H1 (cell line): Measurements from ENCODE around the gene LPXN. TPM values are rescaled to one million over a fixed set of nuclear protein-coding genes. Genes with fewer than 3 reads are reported as not detected.

Source experiments
- CTCF ChIA-PET: fragments of 300-600 bp; sonication (Branson Sonifier 250); formaldehyde crosslinking; loops from one replicate; lab custom pipeline; 2021; ENCODE audit not compliant: partially characterized antibody; lab: Charles Lee
- POLR2A ChIA-PET: fragments of 300-600 bp; sonication (Branson Sonifier 250); formaldehyde crosslinking; loops from one replicate; lab custom pipeline; 2021; ENCODE audit warnings: inconsistent platforms; ENCODE audit not compliant: partially characterized antibody; lab: Charles Lee
- DNase-seq, 2 experiments: peaks; one replicate each; pipeline versions ENCODE4 v3.0.0 to v3.0.0-alpha.2; 2010 to 2022; ENCODE audit warnings: low spot score in 2 of 2, low read depth in 1 of 2, mixed read lengths in 1 of 2
- FAIRE-seq: peaks from 2 replicates; lab custom pipeline; 2011; peaks lifted over from hg19 to GRCh38; lab: Jason Lieb, UNC
- H2AFZ ChIP-seq: 2 replicates; pipeline ENCODE4 v1.8.1; 2012; ENCODE audit warnings: low read length, inconsistent platforms
- H2AK5ac ChIP-seq: 2 replicates; pipeline ENCODE4 v1.6.1; 2013; ENCODE audit warnings: low read depth, low read length
- H2BK120ac ChIP-seq: replicated peaks from 2 replicates; pipeline ENCODE3; 2013; ENCODE audit warnings: low read depth, low read length, inconsistent platforms
- H2BK12ac ChIP-seq: 2 replicates; pipeline ENCODE4 v1.6.1; 2013; ENCODE audit warnings: low read depth, low read length
- H2BK15ac ChIP-seq: 2 replicates; pipeline ENCODE4 v1.6.1; 2013; ENCODE audit warnings: low read length
- H2BK20ac ChIP-seq: 2 replicates; pipeline ENCODE4 v1.6.1; 2013; ENCODE audit warnings: low read length
- H2BK5ac ChIP-seq: 2 replicates; pipeline ENCODE4 v1.6.1; 2013; ENCODE audit warnings: low read depth, low read length
- H3K14ac ChIP-seq: 2 replicates; pipeline ENCODE4 v1.6.1; 2013; ENCODE audit warnings: inconsistent platforms; ENCODE audit not compliant: insufficient read length
- H3K18ac ChIP-seq: 2 replicates; pipeline ENCODE4 v1.6.1; 2013; ENCODE audit warnings: low read length; ENCODE audit errors: extremely low read depth
- H3K23ac ChIP-seq: 2 replicates; pipeline ENCODE4 v1.6.1; 2013; ENCODE audit warnings: inconsistent platforms; ENCODE audit not compliant: insufficient read length
- H3K23me2 ChIP-seq: 2 replicates; pipeline ENCODE4 v1.6.1; 2013; ENCODE audit warnings: low read depth, low read length
- H3K27ac ChIP-seq: 2 replicates; pipeline ENCODE4 v1.6.1; 2011; ENCODE audit warnings: low read depth, low read length, inconsistent platforms
- H3K27me3 ChIP-seq, 4 experiments: replicated peaks in 1 of 4; 1 replicate in 1 of 4; 2 replicates in 3 of 4; pipeline versions ENCODE4 v1.6.1 to v1.8.1; 2011 to 2013; ENCODE audit warnings: low read length in 3 of 4, mild to moderate bottlenecking in 3 of 4, inconsistent platforms in 2 of 4, mixed read lengths in 2 of 4, moderate library complexity in 1 of 4; ENCODE audit not compliant: control insufficient read depth in 3 of 4, insufficient read depth in 3 of 4; ENCODE audit errors: extremely low read depth in 1 of 4
- H3K36me3 ChIP-seq, 4 experiments: 2 replicates each; pipeline versions ENCODE4 v1.6.1 to v1.8.1; 2011 to 2013; ENCODE audit warnings: mild to moderate bottlenecking in 4 of 4, low read length in 3 of 4, moderate library complexity in 2 of 4, control low read depth in 1 of 4, inconsistent platforms in 1 of 4; ENCODE audit not compliant: insufficient read depth in 4 of 4, control insufficient read depth in 2 of 4
- H3K4ac ChIP-seq: replicated peaks from 2 replicates; pipeline ENCODE3; 2013; ENCODE audit warnings: low read length, low read depth, mixed read lengths, inconsistent platforms; ENCODE audit not compliant: insufficient read length
- H3K4me1 ChIP-seq, 4 experiments: replicated peaks in 1 of 4; 1 replicate in 1 of 4; 2 replicates in 3 of 4; pipeline versions ENCODE4 v1.6.1 to v1.8.1; 2011 to 2013; ENCODE audit warnings: low read length in 3 of 4, inconsistent platforms in 2 of 4, mixed read lengths in 1 of 4; ENCODE audit not compliant: insufficient read depth in 4 of 4, control insufficient read depth in 3 of 4
- H3K4me2 ChIP-seq, 2 experiments: 2 replicates each; pipeline versions ENCODE4 v1.6.1 to v1.8.1; 2011 to 2013; ENCODE audit warnings: low read depth in 2 of 2, low read length in 2 of 2, control low read depth in 1 of 2, inconsistent platforms in 1 of 2, mild to moderate bottlenecking in 1 of 2; ENCODE audit not compliant: insufficient read depth in 1 of 2
- H3K4me3 ChIP-seq, 4 experiments: fragments of 200-600, 300-600 bp in 1 of 4; sonication (generic), shearing (Covaris generic), sonication (Bioruptor Twin) in 1 of 4; 2 replicates each; pipeline versions ENCODE4 v1.5.1 to v1.8.1; 2011 to 2016; ENCODE audit warnings: low read length in 4 of 4, low read depth in 3 of 4, control low read depth in 2 of 4, inconsistent platforms in 2 of 4, mild to moderate bottlenecking in 2 of 4, mixed read lengths in 1 of 4, moderate library complexity in 1 of 4; ENCODE audit not compliant: insufficient read depth in 2 of 4; ENCODE audit errors: extremely low read depth in 1 of 4
- H3K56ac ChIP-seq: replicated peaks from 2 replicates; pipeline ENCODE3; 2013; ENCODE audit warnings: low read depth, mild to moderate bottlenecking, mixed read lengths, low read length, inconsistent platforms; ENCODE audit not compliant: insufficient read length
- H3K79me1 ChIP-seq: 2 replicates; pipeline ENCODE4 v1.6.1; 2013; ENCODE audit warnings: low read depth, low read length, control low read depth
- H3K79me2 ChIP-seq, 2 experiments: 2 replicates each; pipeline versions ENCODE4 v1.6.1 to v1.8.1; 2012 to 2013; ENCODE audit warnings: low read length in 2 of 2, mild to moderate bottlenecking in 2 of 2, inconsistent platforms in 1 of 2; ENCODE audit not compliant: insufficient read depth in 2 of 2, control insufficient read depth in 1 of 2
- H3K9ac ChIP-seq, 4 experiments: replicated peaks in 1 of 4; 1 replicate in 1 of 4; 2 replicates in 3 of 4; pipeline versions ENCODE4 v1.6.1 to v1.8.1; 2011 to 2013; ENCODE audit warnings: low read depth in 3 of 4, low read length in 3 of 4, control low read depth in 2 of 4, mild to moderate bottlenecking in 2 of 4, moderate library complexity in 2 of 4, inconsistent platforms in 1 of 4; ENCODE audit errors: extremely low read depth in 1 of 4
- H3K9me3 ChIP-seq, 2 experiments: 2 replicates each; pipeline versions ENCODE4 v1.6.1 to v1.8.1; 2012 to 2013; ENCODE audit warnings: mild to moderate bottlenecking in 2 of 2, moderate library complexity in 2 of 2, control low read depth in 1 of 2, inconsistent platforms in 1 of 2, low read depth in 1 of 2, low read length in 1 of 2, mixed read lengths in 1 of 2; ENCODE audit not compliant: insufficient read depth in 2 of 2
- H4K20me1 ChIP-seq, 2 experiments: replicated peaks in 1 of 2; 2 replicates each; pipeline versions ENCODE3 to v1.8.1; 2011 to 2013; ENCODE audit warnings: inconsistent platforms in 2 of 2, low read length in 2 of 2, mild to moderate bottlenecking in 1 of 2; ENCODE audit not compliant: insufficient read depth in 2 of 2, control insufficient read depth in 1 of 2
- H4K5ac ChIP-seq: 2 replicates; pipeline ENCODE4 v1.6.1; 2013; ENCODE audit warnings: low read length, low read depth, mixed read lengths, inconsistent platforms; ENCODE audit not compliant: insufficient read length
- H4K8ac ChIP-seq: 2 replicates; pipeline ENCODE4 v1.8.0; 2013; ENCODE audit warnings: mild to moderate bottlenecking, moderate library complexity, low read length, inconsistent platforms; ENCODE audit not compliant: insufficient read depth; ENCODE audit errors: extremely low read depth
- H4K91ac ChIP-seq: replicated peaks from 2 replicates; pipeline ENCODE3; 2013; ENCODE audit warnings: low read length, mixed read lengths, inconsistent platforms; ENCODE audit not compliant: insufficient read length
- ASH2L ChIP-seq: fragments of 200-600, 300-600 bp; sonication (generic); IDR thresholded peaks from one replicate; pipeline ENCODE4 v1.7.1; 2017; ENCODE audit warnings: low read length
- ATF2 ChIP-seq: IDR thresholded peaks from 2 replicates; pipeline ENCODE4 v1.6.1; 2012; ENCODE audit warnings: low read length, inconsistent platforms
- CHD2 ChIP-seq: IDR thresholded peaks from 2 replicates; pipeline ENCODE4 v1.6.1; 2012; ENCODE audit warnings: low read length, improper control_type of control experiment
- CTBP2 ChIP-seq: IDR thresholded peaks from 2 replicates; pipeline ENCODE4 v1.7.0; 2011; ENCODE audit warnings: borderline replicate concordance, mild to moderate bottlenecking, moderate library complexity, mixed read lengths, low read length; ENCODE audit not compliant: insufficient read depth, insufficient read length
- FOSL1 ChIP-seq: IDR thresholded peaks from 2 replicates; pipeline ENCODE4 v1.6.1; 2011; ENCODE audit warnings: mild to moderate bottlenecking, low read depth, low read length, moderate library complexity; ENCODE audit not compliant: insufficient read depth
- JUND ChIP-seq: IDR thresholded peaks from 2 replicates; pipeline ENCODE4 v1.6.1; 2011; ENCODE audit warnings: mild to moderate bottlenecking, improper control_type of control experiment, low read length
- POU5F1 ChIP-seq: IDR thresholded peaks from 2 replicates; pipeline ENCODE4 v1.6.1; 2011; ENCODE audit warnings: low read depth, mild to moderate bottlenecking, low read length, moderate library complexity
- RNF2 ChIP-seq: fragments of 200-900, 300-1000 bp; sonication (generic); IDR thresholded peaks from 2 replicates; pipeline ENCODE4 v1.7.1; 2016; ENCODE audit warnings: borderline replicate concordance, low read depth, mild to moderate bottlenecking, antibody characterized with exemption, low read length; ENCODE audit not compliant: poor library complexity, severe bottlenecking; ENCODE audit errors: missing control alignments
- SP4 ChIP-seq: IDR thresholded peaks from 2 replicates; pipeline ENCODE4 v1.6.1; 2012; ENCODE audit warnings: low read length, inconsistent platforms
- TAF7 ChIP-seq: optimal IDR thresholded peaks from 2 replicates; pipeline ENCODE3; 2011; ENCODE audit warnings: low read depth, mild to moderate bottlenecking, inconsistent platforms, low read length, moderate library complexity, borderline replicate concordance
- WGBS, 2 experiments: shearing (Covaris generic) in 1 of 2; methylation state at CpG; one replicate each; pipeline versions ENCODE4 v1.1.6 to v1.1.7; 2013 to 2015; ENCODE audit warnings: low lambda C conversion rate in 2 of 2, mixed read lengths in 2 of 2, inconsistent platforms in 1 of 2, low coverage in 1 of 2, missing lambda C conversion rate in 1 of 2; ENCODE audit not compliant: insufficient replicate concordance in 2 of 2, insufficient coverage in 1 of 2, insufficient read length in 1 of 2; ENCODE audit errors: extremely low coverage in 1 of 2, missing lambda C conversion rate in 1 of 2; 5-methylcytosine and 5-hydroxymethylcytosine counted together
- polyA plus RNA-seq, 7 experiments: library from polyadenylated mRNA; depleted of rRNA in 3 of 7; stranded (reverse) in 5 of 7; unstranded in 2 of 7; fragments of >200 nt in 5 of 7; fragments of 200-250 nt in 2 of 7; gene quantifications; 1 replicate in 5 of 7; 2 replicates in 1 of 7; 4 replicates in 1 of 7; pipeline versions ENCODE4 v1.2.1 to v1.2.3, GENCODE V29; 2011 to 2013; ENCODE audit warnings: missing spikeins in 2 of 7, mixed read lengths in 2 of 7
- total RNA-seq: library from RNA; stranded (reverse); fragmentation: NEBNext Ultra II Directional; extraction: Animal tissue kit (Norgen Biotek cat#: 25700); gene quantifications from 2 replicates; pipeline ENCODE4 v1.2.1, GENCODE V29; 2021

LPXN gene
- total and polyA plus RNA-seq, 2 of the 8 experiments (the other 6 are each of a cell fraction or from before 2014, with no cell fraction given) = 1.4 to 2.7 TPM

DNA sequence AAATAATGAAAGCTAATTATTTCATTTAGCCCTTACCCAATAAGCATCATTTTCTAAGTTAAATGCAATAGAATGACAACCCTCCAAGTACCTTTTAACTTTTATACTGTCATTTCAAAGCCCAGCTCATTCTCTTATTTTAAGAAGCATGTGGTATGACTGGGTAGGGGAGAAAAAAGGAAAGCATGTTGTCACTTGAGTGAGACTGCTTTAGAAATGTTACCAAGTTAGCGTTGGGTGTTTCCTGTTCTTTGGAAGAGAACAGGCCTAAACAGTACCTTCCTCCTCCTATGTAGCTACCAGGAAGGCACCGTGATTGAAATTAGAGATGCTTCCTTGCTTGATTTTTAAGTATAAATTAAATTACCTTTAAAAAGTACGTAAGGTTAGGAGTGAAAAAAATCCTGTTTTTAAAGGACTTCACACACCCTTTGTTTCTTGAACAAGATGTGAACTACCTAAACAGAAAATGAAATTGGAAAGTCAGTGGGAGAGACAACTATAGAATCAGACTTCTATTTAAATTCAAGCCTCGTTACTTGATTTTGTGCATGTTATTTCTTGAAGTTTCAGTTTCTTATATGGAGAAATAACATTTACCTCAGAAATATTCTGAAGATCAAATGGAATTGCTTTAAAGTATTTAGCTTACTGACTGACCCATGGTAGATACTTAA, 46.1 kb upstream of the LPXN start:
- peaks cover 23 to 70% (median 51%) of the 10 kb centered on the region in 4 experiments for H3K36me3 ChIP-seq
- H3K79me2 ChIP-seq = no peaks in the 10 kb centered on the region
- H4K8ac ChIP-seq = no peak overlapping the region
- no peaks in the 10 kb centered on the region for H3K9me3 ChIP-seq
- H3K4ac ChIP-seq = no peak overlapping the region
- H3K23ac ChIP-seq = no peak overlapping the region
- no peak overlapping the region for H2BK5ac ChIP-seq
- H2BK20ac ChIP-seq = no peak overlapping the region
- H3K27ac ChIP-seq = no peak overlapping the region
- H3K14ac ChIP-seq = no peak overlapping the region
- no peaks in the 10 kb centered on the region for H3K79me1 ChIP-seq
- TF ChIP-seq FOSL1 (no peak), TAF7 (no peak), SP4 (no peak), ASH2L (no peak), CHD2 (no peak), ATF2 (no peak), CTBP2 (no peak), JUND (no peak), POU5F1 (no peak), RNF2 (no peak)
- H3K56ac ChIP-seq = no peak overlapping the region
- CTCF ChIA-PET = interaction anchor here (0.7 to 1.1 kb wide), 5 partner anchors 9 to 514 kb away, joined by 3 to 4 read pairs (median 3); no protein-coding TSS in a partner anchor
- no peak overlapping the region for H2BK12ac ChIP-seq
- no peak overlapping the region for H2AK5ac ChIP-seq
- no peak overlapping the region for H4K91ac ChIP-seq
- no peak overlapping the region for H3K18ac ChIP-seq
- no peak overlapping the region for H2BK15ac ChIP-seq
- no peaks in the 10 kb centered on the region for H3K23me2 ChIP-seq
- H3K4me2 ChIP-seq = no peak overlapping the region
- 96% methylated on average over 4 of the region's 4 CpGs; no CpG with 5 or more reads in 1 of the 2 experiments for WGBS, 2 experiments
- no peak for DNase-seq
- H3K4me1 ChIP-seq = no peaks in the 10 kb centered on the region; a peak in 1 of 7 replicates
- no peak for FAIRE-seq
- H3K27me3 ChIP-seq = no peaks in the 10 kb centered on the region
- no peak overlapping the region for H2BK120ac ChIP-seq
- POLR2A ChIA-PET = no interaction called here
- no peak overlapping the region for H3K9ac ChIP-seq
- no peak overlapping the region for H2AFZ ChIP-seq
- H4K5ac ChIP-seq = no peak overlapping the region
- H3K4me3 ChIP-seq = no peak overlapping the region
- H4K20me1 ChIP-seq = peaks cover 0 to 7% of the 10 kb centered on the region in 2 experiments
